BJ (cell line): ENCODE measurements around the gene IER5L. TPM values are rescaled to one million over a fixed set of nuclear protein-coding genes. Genes with fewer than 3 reads are reported as not detected.
"Not testable (repeated sequence)": the region's sequence is repeated elsewhere in the genome, so short reads cannot be mapped to it uniquely, and the experiment has no call there.

Source experiments
- CTCF ChIA-PET: fragments of 350-600 bp; formaldehyde crosslinking; extraction: SDS; loops from one replicate; lab custom pipeline; 2021; ENCODE audit warnings: antibody characterized with exemption, inconsistent platforms; lab: Yijun Ruan, JAX
- POLR2A ChIA-PET: fragments of 300-600 bp; sonication (Branson Sonifier 250); formaldehyde crosslinking; extraction: SDS; loops from one replicate; lab custom pipeline; 2021; ENCODE audit warnings: antibody characterized with exemption; lab: Charles Lee
- DNase-seq: peaks from one replicate; pipeline ENCODE4 v3.0.0-alpha.2; 2011; ENCODE audit warnings: low read depth
- H3K27me3 ChIP-seq: 2 replicates; pipeline ENCODE4 v1.6.0; 2011; ENCODE audit warnings: low read length; ENCODE audit not compliant: control insufficient read depth, insufficient read depth
- H3K36me3 ChIP-seq: 2 replicates; pipeline ENCODE4 v1.5.1; 2011; ENCODE audit warnings: low read length; ENCODE audit not compliant: control insufficient read depth, insufficient read depth
- H3K4me3 ChIP-seq: 2 replicates; pipeline ENCODE4 v1.5.1; 2011; ENCODE audit warnings: low read depth, mild to moderate bottlenecking, control low read depth, low read length
- CTCF ChIP-seq: IDR thresholded peaks from 2 replicates; pipeline ENCODE4 v1.5.1; 2011; ENCODE audit warnings: low read depth, mild to moderate bottlenecking, control low read depth, inconsistent platforms, low read length, moderate library complexity; ENCODE audit not compliant: insufficient read depth
- polyA plus RNA-seq: library from polyadenylated mRNA; depleted of rRNA; stranded (reverse); fragments of >200 nt; gene quantifications from 2 replicates; pipeline ENCODE4 v1.2.3, GENCODE V29; 2011

IER5L gene
- polyA plus RNA-seq, 1 experiment, result 8.7 TPM

DNA sequence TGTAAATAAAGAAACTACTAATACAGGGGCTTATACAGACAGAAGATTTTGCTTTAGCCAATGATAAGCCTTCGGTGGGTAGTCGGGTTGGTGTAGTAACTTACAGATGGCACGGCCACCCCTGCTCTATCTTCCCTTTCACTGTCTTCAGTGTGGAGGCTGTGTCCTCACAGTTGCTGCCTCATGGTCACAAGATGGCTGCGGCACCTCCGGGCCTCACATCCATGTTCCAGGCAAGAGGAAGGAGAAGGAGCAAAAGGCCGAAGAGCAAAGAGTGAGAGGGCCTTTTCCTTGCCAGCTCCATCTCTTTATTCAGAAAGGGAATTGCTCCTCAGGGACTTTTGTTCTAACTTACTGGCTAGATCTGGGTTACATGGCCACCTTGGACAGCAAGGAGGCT lies 22.2 kb upstream of the IER5L start:
- no peak for DNase-seq
- POLR2A ChIA-PET, result no interaction called here
- Histone ChIP-seq H3K36me3 (no peaks in the 10 kb centered on the region), H3K4me3 (no peak overlapping the region), H3K27me3 (no peaks in the 10 kb centered on the region)
- CTCF ChIA-PET, result interaction anchor here (1.2 to 1.7 kb wide), 2 partner anchors 18 to 27 kb away, joined by 3 to 6 read pairs; no protein-coding TSS in a partner anchor
- no peak for TF ChIP-seq CTCF

DNA sequence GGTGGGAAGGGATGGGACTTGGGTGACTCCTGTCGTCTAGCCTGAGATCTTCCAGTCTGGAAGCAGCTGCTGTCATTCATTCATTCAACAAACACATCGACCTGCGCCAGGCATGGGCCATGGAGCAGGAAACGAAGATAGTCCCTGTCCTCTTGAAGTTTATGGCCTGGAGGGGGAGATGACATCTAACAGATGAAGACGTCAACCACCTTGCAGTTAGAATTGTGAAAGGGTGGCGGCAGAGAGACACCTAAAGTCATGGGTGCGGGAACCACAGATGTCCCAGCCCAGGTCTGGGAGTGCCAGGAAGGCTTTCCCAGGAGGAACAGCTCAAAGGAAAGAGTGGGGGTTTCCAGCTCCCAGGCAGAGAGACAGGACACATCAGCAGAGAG lies 21.0 kb upstream of the IER5L start:
- CTCF ChIA-PET, result interaction anchor here (0.8 to 1.7 kb wide), 4 partner anchors 12 to 61 kb away, joined by 3 to 6 read pairs (median 4); no protein-coding TSS in a partner anchor
- POLR2A ChIA-PET, result no interaction called here
- H3K36me3 ChIP-seq, result no peaks in the 10 kb centered on the region
- no peak for DNase-seq
- no peak for TF ChIP-seq CTCF
- H3K27me3 ChIP-seq, result peaks cover 4% of the 10 kb centered on the region
- no peak overlapping the region for H3K4me3 ChIP-seq

GRCh38 chr9:129198319-129199043 lies 20.4 kb upstream of the IER5L start:
- ChIA-PET CTCF (interaction anchor here (0.8 to 1.7 kb wide), 5 partner anchors 11 to 61 kb away, joined by 3 to 6 read pairs (median 3); no protein-coding TSS in a partner anchor), POLR2A (no interaction called here)
- no peaks in the 10 kb centered on the region for H3K36me3 ChIP-seq

GRCh38 chr9:129197978-129198318 lies 19.9 kb upstream of the IER5L start:
- Histone ChIP-seq H3K27me3 (peaks cover 13% of the 10 kb centered on the region), H3K4me3 (no peak overlapping the region), H3K36me3 (no peaks in the 10 kb centered on the region)
- POLR2A ChIA-PET, result interaction anchor here (0.6 kb wide), 1 partner anchor 253 kb away, joined by 3 read pairs; no protein-coding TSS in a partner anchor
- no peak for TF ChIP-seq CTCF
- CTCF ChIA-PET, result interaction anchor here (1.0 to 1.2 kb wide), 3 partner anchors 11 to 17 kb away, joined by 3 to 4 read pairs (median 3); no protein-coding TSS in a partner anchor
- no peak for DNase-seq

More at GRCh38 chr9:129198319-129199043, 20.4 kb upstream of the IER5L start:
- Histone ChIP-seq H3K27me3 (peaks cover 10% of the 10 kb centered on the region), H3K4me3 (no peak overlapping the region)
- TF ChIP-seq CTCF, result peak; percentile 25; the same call in 1 of the 2 replicates
- no peak for DNase-seq

DNA sequence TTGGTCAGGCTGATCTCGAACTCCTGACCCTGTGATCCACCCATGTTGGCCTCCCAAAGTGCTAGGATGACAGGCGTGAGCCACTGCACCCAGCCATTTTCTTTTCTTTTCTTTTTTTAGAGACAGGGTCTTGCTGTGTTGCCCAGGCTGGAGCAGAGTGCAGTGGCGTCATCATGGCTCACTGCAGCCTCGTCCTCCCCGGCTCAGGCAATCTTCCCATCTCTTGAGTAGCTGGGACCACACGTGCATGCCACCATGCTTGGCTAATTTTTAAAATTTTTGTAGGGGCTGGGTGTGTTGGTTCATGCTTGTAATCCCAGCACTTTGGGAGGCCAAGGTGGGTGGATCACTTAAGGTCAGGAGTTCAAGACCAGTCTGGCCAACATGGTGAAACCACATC lies 19.0 kb upstream of the IER5L start:
- POLR2A ChIA-PET, H3K4me3 ChIP-seq, CTCF ChIA-PET, DNase-seq, H3K36me3 ChIP-seq: not testable (repeated sequence)
- H3K27me3 ChIP-seq, result peaks cover 13% of the 10 kb centered on the region
